NB4 (cell line): ENCODE data around the gene NBEA.

Source experiments
- DNase-seq: peaks from one replicate; pipeline ENCODE4 v3.0.0; 2010; ENCODE audit warnings: low read depth
- H3K4me3 ChIP-seq: one replicate; pipeline ENCODE4 v1.5.1; 2011; ENCODE audit warnings: mild to moderate bottlenecking, low read depth, low read length, moderate library complexity
- CTCF ChIP-seq: IDR thresholded peaks from one replicate; pipeline ENCODE4 v1.5.1; 2012; ENCODE audit warnings: low read depth, low read length
- MAX ChIP-seq: IDR thresholded peaks from 2 replicates; pipeline ENCODE4 v1.6.1; 2011; ENCODE audit warnings: low read depth, low read length
- MYC ChIP-seq: IDR thresholded peaks from 2 replicates; pipeline ENCODE4 v1.6.1; 2011; ENCODE audit warnings: low read depth, low read length
- POLR2A ChIP-seq: IDR thresholded peaks from 2 replicates; pipeline ENCODE4 v1.6.1; 2011; ENCODE audit warnings: mild to moderate bottlenecking; ENCODE audit not compliant: insufficient read length; ENCODE audit errors: extremely low read depth

NBEA gene

DNA sequence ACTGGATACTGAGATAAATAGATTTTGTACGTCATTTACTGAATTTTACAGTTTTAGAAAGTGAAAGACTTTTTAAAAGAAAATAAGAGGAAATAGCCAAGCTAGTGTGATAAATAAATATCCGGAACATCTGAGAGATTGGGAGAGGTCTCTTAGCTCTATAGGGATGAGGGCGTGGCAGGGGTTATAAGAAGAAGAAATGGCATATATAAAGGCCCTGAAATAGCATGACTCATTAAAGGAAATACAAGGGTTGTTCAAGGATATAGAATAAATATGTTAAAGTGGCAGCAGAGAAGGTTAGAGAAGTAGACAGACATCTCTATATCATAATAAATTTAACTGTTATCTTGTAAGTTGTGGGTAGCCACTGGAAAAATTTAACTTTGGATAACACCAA lies 390.1 kb downstream of the NBEA start:
- no peak for DNase-seq
- no peak for TF ChIP-seq CTCF
- TF ChIP-seq MYC, result no peak
- TF ChIP-seq POLR2A, result no peak
- no peak for TF ChIP-seq MAX
- no peak overlapping the region for H3K4me3 ChIP-seq

DNA sequence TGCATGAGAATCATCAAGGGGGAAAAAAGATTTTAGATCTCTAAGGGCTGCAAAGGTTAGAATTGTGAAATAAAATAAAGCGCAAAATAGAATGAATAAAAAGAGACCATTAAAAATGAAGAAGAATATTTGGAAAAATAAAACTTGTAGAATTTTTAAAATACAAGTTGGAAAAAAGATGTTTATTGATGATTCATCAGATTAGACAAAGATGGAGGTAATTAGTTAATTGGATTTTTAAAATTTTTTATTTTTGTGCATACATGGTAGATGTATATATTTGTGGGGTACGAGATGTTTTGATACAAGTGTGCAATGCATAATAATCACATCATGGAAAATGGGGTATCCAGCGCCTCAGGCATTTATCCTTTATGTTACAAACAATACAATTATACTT lies 391.1 kb downstream of the NBEA start:
- DNase-seq, result no peak
- H3K4me3 ChIP-seq, result no peak overlapping the region
- TF ChIP-seq MAX (no peak), CTCF (no peak), POLR2A (no peak), MYC (no peak)

DNA sequence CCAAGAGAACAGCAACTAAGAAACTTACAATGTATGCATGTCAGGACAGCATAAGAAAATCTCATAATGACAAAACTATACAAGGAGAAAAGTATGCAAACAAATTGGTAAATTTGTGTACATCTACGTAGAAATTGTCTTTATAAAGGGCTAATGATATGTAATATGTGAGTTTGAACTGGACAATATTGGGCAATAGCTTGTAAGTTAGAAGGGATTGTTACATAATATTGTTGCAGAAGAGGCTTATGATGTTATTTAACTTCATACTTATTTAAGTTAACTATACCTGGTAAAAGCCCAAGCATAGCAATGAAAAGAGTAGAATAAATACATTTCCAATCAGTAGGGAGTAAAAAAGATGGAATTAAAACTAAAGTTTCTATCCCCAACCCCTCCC lies 400.4 kb downstream of the NBEA start:
- TF ChIP-seq POLR2A, result no peak
- no peak for TF ChIP-seq MAX
- TF ChIP-seq CTCF, result no peak
- no peak for TF ChIP-seq MYC

GRCh38 chr13:35343417-35343816 lies 401.3 kb downstream of the NBEA start:
- TF ChIP-seq CTCF (no peak), MYC (no peak), POLR2A (no peak), MAX (no peak)
- H3K4me3 ChIP-seq, result no peak overlapping the region
- no peak for DNase-seq

More for the DNA sequence above, 400.4 kb downstream of the NBEA start:
- no peak overlapping the region for H3K4me3 ChIP-seq
- DNase-seq, result no peak

DNA sequence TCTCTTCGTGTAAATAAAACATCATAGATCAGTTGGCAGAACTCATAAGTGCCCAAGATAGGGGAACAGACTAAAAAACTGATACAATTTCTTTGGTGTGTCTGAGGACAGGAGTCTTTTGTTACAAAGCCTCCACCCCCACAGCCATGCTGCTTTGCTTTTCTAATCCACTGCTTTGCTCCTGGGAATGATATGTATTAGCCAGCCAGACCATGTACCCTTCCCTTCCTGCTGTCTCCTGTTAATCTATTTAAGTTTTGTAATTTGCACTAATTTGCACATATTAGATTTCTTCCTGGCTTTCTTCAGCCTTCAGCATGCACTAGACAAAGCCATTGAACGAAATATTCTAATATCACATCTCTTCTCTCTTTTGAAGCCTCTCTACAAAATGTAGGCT lies 403.9 kb downstream of the NBEA start:
- TF ChIP-seq POLR2A (no peak), CTCF (no peak), MAX (no peak), MYC (no peak)

DNA sequence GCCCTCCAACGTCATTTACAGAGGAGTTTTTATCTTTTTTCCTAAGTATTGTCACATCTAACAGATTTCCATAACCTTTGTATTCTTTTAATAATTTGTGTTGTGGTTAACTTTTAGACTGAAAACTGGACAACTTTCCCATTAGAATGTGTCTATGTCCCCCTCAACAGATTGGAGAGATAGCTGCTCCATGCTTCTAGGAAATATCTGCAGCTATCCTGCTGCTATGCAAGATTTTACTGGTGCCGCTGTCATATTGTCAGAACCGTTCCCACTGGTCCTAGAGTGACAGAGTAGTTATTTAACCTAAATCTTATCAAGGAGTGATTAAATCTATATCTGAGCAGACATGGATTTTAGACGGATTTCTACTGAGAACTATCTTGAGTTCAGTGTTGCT lies 404.4 kb downstream of the NBEA start:
- DNase-seq, result no peak
- no peak for TF ChIP-seq POLR2A
- no peak for TF ChIP-seq CTCF
- no peak for TF ChIP-seq MYC
- TF ChIP-seq MAX, result no peak
- no peak overlapping the region for H3K4me3 ChIP-seq

More for the DNA sequence above, 403.9 kb downstream of the NBEA start:
- no peak for DNase-seq
- no peak overlapping the region for H3K4me3 ChIP-seq
